Measurements from ENCODE around the gene FGF1. TPM values are rescaled to one million over a fixed set of nuclear protein-coding genes. Genes with fewer than 3 reads are reported as not detected.
A peak's percentile ranks its signal among the peaks of the same experiment; 100 is the strongest.

Gene FGF1
- total and polyA plus RNA-seq, 10 donors = 0.32 to 12.9 (median 2.6) TPM

- DNase-seq = no peak
- peaks cover 0 to 17% (median 0%) of the 10 kb centered on the region in 7 donors for H3K27me3 ChIP-seq (replicated peaks in 1 of 7)
- intact Hi-C loops (cut with DNase I; ENCODE audit: low total_unique reads) = loop anchor here (5.0 kb wide), 1 partner anchor 86 kb away; no protein-coding TSS in a partner anchor
- H3K36me3 ChIP-seq = no peaks in the 10 kb centered on the region
- peaks cover 0 to 7% (median 0%) of the 10 kb centered on the region in 6 donors for H3K4me1 ChIP-seq
- no peak overlapping the region for H3K27ac ChIP-seq
- no peak for TF ChIP-seq POLR2AphosphoS5 (IDR thresholded peaks at IDR 0.05)
- TF ChIP-seq, protein P1, sequence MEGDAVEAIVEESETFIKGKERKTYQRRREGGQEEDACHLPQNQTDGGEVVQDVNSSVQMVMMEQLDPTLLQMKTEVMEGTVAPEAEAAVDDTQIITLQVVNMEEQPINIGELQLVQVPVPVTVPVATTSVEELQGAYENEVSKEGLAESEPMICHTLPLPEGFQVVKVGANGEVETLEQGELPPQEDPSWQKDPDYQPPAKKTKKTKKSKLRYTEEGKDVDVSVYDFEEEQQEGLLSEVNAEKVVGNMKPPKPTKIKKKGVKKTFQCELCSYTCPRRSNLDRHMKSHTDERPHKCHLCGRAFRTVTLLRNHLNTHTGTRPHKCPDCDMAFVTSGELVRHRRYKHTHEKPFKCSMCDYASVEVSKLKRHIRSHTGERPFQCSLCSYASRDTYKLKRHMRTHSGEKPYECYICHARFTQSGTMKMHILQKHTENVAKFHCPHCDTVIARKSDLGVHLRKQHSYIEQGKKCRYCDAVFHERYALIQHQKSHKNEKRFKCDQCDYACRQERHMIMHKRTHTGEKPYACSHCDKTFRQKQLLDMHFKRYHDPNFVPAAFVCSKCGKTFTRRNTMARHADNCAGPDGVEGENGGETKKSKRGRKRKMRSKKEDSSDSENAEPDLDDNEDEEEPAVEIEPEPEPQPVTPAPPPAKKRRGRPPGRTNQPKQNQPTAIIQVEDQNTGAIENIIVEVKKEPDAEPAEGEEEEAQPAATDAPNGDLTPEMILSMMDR (IDR thresholded peaks at IDR 0.05 in 8 of 11, conservative IDR thresholded peaks at IDR 0.05 in 3 of 11) = peak; percentile 55 to 86 (median 77)
- no peak for TF ChIP-seq POLR2A (IDR thresholded peaks at IDR 0.05)
- 35 to 51% (median 44%) methylated on average over 7 to 8 of the region's 8 CpGs for WGBS, 5 donors
- no peaks in the 10 kb centered on the region for H3K9me3 ChIP-seq
- H3K4me3 ChIP-seq = no peak overlapping the region
Measured at GRCh38 chr5:142611154-142611553, 74.7 kb downstream of the FGF1 start.

DNA sequence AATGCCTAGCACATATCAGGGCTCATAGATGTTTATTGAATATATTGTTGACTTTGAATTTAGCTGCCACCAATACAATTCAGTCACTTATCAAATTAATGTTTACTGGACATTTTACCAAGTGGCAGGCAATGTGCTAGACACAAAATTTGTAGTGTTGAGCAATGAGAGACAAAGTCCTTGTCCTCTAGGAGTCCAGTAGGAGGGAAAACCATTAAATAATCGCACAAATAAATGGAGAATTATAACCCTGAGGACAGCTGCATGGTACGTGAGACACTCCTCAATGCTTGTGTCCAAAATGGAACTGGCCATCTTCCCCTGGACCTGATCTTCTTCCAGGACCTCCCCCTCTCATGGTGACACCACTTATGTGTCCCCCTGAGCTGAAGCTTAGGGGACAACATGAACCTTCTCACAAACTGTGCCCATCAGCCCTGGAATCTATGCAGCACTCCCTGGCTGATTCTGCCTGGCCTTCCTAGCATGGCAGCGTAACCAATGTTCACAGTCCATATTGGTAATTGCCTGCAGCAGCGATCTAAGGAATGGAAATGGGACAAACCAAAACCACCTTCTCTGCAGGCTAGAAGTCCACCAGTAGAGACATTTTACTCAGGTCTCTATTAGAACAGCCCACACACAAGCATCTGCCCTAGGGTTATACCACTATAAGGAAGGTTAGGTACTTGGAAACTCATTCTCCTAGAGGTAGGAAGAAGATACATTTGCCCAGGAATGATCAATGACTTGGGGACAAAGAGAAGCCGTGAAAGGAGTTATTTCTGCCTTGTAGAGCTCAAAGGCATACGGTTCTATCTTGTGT, 75.5 kb downstream of the FGF1 start:
- Histone ChIP-seq H3K27ac (no peak overlapping the region), H3K9me3 (no peaks in the 10 kb centered on the region), H3K27me3 (replicated peaks in 1 of 7) (peaks cover 0 to 17% (median 0%) of the 10 kb centered on the region in 7 donors), H3K4me1 (peaks cover 0 to 7% (median 0%) of the 10 kb centered on the region in 6 donors), H3K36me3 (no peaks in the 10 kb centered on the region), H3K4me3 (no peak overlapping the region)
- no peak for DNase-seq
- WGBS, 5 donors = 74 to 87% (median 78%) methylated on average over 6 of the region's 6 CpGs
- TF ChIP-seq, protein P1 (IDR thresholded peaks at IDR 0.05 in 8 of 11, conservative IDR thresholded peaks at IDR 0.05 in 3 of 11) = no peak
- TF ChIP-seq POLR2A (IDR thresholded peaks at IDR 0.05) (no peak), POLR2AphosphoS5 (IDR thresholded peaks at IDR 0.05) (no peak)
- intact Hi-C loops (cut with DNase I; ENCODE audit: low total_unique reads) = loop anchor here (5.0 kb wide), 1 partner anchor 87 kb away; no protein-coding TSS in a partner anchor

DNA sequence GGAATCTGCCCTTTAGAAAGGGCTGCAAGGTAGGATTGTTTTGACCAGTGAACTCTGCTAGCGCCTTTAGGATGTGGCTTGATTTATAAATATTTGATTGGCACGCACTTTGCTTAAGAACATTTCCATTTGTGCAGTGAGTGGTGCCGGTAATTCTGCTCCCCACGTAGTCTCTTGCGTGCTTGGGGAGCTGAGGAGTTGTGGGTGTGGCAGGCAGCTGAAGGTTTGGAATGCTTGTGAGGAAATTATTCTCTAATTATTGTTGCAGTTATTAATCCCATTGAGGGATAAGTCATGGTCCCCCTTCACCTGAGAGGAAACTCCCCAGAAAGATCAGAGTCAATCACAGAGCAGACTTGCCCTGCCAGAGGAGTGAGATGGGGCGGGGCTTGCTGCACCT, 76.7 kb downstream of the FGF1 start:
- peaks cover 0 to 7% (median 0%) of the 10 kb centered on the region in 6 donors for H3K4me1 ChIP-seq
- 86 to 96% (median 91%) methylated on average over 6 of the region's 6 CpGs for WGBS, 5 donors
- no peaks in the 10 kb centered on the region for H3K9me3 ChIP-seq
- intact Hi-C loops (cut with DNase I; ENCODE audit: low total_unique reads) = no loop called here
- H3K36me3 ChIP-seq = no peaks in the 10 kb centered on the region
- no peak overlapping the region for H3K4me3 ChIP-seq
- no peak for TF ChIP-seq POLR2AphosphoS5 (IDR thresholded peaks at IDR 0.05)
- no peak for TF ChIP-seq POLR2A (IDR thresholded peaks at IDR 0.05)
- TF ChIP-seq, protein P1 (IDR thresholded peaks at IDR 0.05 in 8 of 11, conservative IDR thresholded peaks at IDR 0.05 in 3 of 11) = no peak
- DNase-seq = no peak
- H3K27ac ChIP-seq = no peak overlapping the region
- peaks cover 0 to 17% (median 0%) of the 10 kb centered on the region in 7 donors for H3K27me3 ChIP-seq (replicated peaks in 1 of 7)

DNA sequence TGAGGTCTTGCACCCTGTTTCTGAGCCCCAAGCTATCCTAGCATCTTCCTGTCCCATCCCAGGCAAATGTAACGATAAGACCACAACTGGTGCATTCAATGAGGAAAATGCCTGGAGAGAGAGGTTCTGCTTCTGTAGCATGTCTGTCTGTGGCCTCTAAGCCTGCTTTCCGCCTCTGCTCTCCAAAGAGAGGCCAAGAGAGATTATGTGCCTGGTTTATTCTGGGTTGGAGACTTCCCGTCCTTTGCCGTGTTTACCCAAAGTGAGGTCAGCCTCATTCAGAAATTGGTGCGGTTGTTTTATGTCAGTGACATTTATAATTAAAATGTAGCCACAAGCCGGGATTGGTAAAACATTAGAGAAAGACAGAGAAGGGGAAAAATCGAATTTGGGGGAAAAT, 77.8 kb downstream of the FGF1 start:
- no peak overlapping the region for H3K27ac ChIP-seq
- no peak overlapping the region for H3K4me3 ChIP-seq
- H3K9me3 ChIP-seq = no peaks in the 10 kb centered on the region
- peaks cover 0 to 7% (median 0%) of the 10 kb centered on the region in 6 donors for H3K4me1 ChIP-seq
- no peak for TF ChIP-seq POLR2AphosphoS5 (IDR thresholded peaks at IDR 0.05)
- TF ChIP-seq, protein P1 (IDR thresholded peaks at IDR 0.05 in 8 of 11, conservative IDR thresholded peaks at IDR 0.05 in 3 of 11) = no peak
- WGBS, 5 donors = 85 to 93% (median 88%) methylated on average over 7 of the region's 7 CpGs
- DNase-seq = no peak
- intact Hi-C loops (cut with DNase I; ENCODE audit: low total_unique reads) = no loop called here
- no peaks in the 10 kb centered on the region for H3K36me3 ChIP-seq
- H3K27me3 ChIP-seq (replicated peaks in 1 of 7) = peaks cover 0 to 12% (median 0%) of the 10 kb centered on the region in 7 donors
